Fibroblast of skin of scalp (primary cell): ENCODE results near the gene VSX2.

Experiments used
- DNase-seq: peaks from one replicate; pipeline ENCODE4 v3.0.0-alpha.2; 2013

Gene VSX2

DNA sequence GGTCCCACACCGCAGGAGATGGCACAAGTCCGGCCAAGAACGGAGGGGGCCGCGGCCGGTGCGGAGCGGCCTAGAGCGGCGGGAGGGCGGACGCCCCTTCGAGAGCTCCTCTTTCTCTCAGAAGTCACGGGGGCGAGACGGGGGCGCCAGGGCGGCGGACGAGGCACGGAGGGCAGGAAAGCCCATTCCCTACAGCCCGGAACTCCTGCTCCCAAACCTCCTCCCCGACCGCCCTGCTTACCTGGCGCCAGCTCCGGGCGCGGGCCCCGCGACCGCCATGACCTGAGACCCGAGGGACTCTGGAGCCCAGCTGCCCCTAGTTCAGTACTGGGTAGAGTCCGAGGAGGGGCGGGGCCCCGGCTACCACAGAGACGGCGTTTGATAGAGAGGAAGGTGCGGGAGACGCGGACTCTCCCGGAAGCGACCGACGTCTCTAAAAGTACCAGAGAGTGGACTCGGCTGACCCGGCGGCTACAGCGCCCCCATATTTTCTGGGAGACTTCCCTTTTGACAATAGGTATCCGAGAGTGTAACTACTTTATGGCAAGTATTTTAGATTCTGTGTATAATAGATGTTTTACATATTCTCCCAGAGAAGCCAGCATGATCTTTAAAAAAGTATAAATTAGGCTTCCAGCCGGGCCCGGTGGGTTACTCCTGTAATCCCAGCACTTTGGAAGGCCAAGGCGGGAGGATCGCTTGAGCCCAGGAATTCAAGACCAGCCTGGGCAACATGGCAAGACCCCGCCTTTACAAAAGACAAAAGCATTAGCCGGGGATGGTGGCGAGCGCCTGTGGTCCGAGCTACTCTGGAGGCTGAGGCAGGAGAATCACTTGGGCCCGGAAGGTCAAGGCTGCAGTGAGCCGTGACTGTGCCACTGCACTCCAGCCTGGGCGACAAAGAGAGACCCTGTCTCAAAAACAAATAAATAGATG is 63.7 kb downstream of the VSX2 start, which contains the start of gene ABCD4:
TSS of gene ABCD4 (minus strand) at position 301 of the 936 bp plus-strand sequence. CDS start at position 279, 22 bp downstream.
- DNase-seq, result peak; percentile 93

DNA sequence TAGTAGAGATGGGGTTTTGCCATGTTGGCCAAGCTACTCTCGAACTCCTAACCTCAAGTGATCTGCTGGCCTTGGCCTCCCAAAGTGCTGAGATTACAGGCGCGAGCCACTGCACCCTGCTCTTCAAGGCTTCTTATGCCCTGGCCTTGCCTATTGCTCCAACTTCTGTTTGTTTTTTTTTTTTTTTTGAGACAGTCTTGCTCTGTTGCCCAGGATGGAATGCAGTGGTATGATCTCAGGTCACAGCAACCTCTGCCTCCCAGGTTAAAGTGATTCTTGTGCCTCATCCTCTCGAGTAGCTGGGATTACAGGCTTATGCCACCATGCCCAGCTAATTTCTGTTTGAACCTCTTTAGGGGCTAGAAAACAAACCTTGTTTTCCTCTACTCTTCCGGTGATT is 69.4 kb downstream of the VSX2 start:
- no peak for DNase-seq

GRCh38 chr14:74309125-74310022 is 70.1 kb downstream of the VSX2 start:
- DNase-seq, result no peak

- DNase-seq, result no peak
Measured at GRCh38 chr14:74312161-74312560, 72.9 kb downstream of the VSX2 start.
